Measurements from ENCODE around the gene STX8.

STX8 gene

DNA sequence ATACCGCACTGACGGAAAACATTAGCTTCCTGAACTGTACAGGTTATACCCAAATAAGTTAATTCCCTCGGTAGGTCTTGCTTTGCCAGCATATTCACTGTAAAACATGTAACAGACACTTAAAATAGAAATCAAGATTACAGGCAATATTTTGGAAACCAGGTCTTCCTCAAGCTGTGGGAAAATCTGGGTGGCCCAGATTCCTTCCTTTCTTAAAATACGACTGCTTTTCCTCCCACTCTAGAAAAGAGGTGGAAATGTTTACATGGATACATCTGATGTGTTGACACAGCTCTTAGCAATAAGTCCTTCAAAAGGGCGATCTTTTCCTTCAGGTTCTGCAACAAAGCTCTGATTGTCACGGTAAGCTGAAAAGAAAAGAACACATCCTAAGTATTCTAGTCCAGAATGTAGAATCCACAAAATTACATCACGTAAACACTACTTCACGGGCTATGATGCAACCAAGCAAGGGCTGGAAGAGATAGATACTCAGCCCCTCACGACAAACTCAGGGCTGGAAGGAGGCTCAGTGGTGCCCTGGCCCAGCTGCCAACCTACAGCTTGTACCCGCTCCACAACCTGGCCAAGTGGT is 18.4 kb downstream of the STX8 start:
- no peak for DNase-seq (ENCODE audit: low read depth in 2 of 2)

DNA sequence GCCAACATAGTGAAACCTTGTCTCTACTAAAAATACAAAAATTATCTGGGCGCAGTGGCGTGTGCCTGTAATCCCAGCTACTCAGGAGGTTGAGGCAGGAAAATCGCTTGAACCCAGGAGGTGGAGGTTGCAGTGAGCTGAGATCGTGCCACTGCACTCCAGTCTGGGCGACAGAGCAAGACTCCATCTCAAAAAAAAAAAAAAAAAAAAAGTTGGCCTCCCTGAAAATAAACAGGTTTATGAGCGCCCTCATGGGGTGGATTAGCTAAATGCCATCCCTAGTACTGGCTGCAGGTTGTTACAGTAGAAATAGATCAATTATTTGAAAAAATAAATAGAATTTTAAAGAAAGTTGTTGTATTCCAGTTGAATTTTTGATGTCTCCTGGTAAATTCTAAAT is 20.9 kb downstream of the STX8 start:
- DNase-seq (ENCODE audit: low read depth in 2 of 2) = peak; percentile 29 to 54

DNA sequence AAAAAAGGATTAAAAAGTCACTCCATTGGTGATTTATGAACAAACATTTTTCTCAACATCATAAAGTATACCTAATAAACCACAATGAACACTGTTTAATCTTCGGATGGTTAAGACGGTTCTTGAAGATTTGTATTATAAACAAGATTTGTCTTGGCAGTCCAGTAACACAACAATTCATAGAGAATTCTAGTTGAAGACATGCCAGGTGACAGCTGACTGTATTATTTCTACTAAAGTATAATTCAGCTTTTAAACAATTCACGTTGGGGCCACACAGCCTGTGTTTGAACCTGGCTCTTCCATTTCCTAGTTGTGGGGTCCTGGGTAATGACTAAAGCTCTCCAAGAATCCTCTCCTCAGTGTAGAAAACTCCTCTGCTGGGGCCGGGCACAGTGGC is 22.0 kb downstream of the STX8 start:
- no peak for DNase-seq (ENCODE audit: low read depth in 2 of 2)

DNA sequence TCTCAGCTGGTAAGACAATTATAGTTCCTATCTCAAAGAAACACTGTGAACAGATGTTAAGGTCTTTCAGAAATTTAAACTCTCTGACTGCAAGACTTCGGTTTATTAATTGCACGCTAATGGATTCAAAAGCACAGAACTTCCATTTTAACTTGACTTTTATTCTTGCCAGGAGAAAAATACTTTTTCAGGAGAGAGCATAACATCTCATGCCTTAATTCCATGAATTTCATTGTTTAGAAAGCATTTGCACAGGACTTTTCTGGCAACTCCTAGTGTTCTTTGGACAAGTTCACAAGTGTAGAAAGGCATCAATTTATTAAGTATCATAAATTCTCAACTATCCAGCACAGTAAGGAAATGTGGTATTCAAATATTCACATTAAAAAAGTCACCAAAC is 22.4 kb downstream of the STX8 start:
- no peak for DNase-seq (ENCODE audit: low read depth in 2 of 2)

DNA sequence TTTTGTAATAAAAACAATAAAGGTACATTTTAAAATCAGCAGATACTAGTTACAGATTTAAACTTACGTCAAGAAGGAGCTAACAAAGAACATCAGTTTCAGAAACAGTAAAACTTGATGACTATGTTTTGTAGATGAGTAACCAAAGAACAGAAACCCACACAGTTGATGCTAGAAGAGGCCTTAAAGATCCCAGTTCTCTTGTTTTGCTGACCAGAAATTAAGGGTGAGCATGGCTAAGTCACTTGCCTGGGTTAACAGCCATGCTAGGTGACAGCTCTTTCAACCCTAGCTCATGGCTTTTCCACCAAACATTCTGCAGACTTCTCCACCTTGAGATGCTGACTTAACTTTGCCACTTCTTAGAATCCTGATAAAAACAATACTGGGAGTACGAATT is 26.4 kb downstream of the STX8 start:
- no peak for DNase-seq (ENCODE audit: low read depth in 2 of 2)

DNA sequence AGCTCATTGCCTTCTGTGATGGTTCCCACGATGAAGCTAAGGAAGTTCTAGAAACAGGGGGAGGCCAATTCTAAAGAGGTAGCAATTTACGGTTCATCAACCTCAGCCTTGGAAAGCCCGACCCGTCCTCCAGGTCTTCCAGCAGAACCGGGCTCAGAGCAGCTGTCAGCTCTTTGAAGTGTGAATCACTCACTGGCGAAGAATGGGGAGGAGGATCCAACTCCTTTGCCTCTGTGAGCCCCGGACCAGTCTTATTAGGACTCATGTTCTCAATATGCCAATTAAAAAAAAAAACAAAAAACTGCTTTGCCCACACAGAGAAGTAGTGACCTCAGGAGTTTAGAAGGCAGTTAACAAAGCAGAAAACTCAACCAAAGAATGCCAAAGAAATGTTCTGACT is 31.4 kb downstream of the STX8 start:
- no peak for DNase-seq (ENCODE audit: low read depth in 2 of 2)

DNA sequence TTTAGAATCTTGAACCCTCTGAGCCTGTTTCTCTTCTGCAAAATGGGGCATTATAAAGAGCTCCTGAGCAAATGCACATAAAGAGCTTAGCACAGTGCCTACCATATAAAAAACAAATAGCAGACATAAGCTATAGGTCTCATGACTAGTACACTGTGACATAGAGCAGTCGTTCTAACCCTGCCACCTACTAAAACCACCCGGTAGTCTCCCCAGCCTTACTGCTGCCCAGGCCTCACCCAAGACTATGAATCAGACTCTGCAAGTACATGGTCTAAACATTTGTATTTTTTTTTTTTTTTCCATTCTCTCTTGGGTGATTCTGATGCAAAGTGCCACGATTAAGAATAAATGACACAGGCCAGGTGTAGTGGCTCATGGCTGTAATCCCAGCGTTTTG is 33.9 kb downstream of the STX8 start:
- DNase-seq (ENCODE audit: low read depth in 2 of 2) = no peak

DNA sequence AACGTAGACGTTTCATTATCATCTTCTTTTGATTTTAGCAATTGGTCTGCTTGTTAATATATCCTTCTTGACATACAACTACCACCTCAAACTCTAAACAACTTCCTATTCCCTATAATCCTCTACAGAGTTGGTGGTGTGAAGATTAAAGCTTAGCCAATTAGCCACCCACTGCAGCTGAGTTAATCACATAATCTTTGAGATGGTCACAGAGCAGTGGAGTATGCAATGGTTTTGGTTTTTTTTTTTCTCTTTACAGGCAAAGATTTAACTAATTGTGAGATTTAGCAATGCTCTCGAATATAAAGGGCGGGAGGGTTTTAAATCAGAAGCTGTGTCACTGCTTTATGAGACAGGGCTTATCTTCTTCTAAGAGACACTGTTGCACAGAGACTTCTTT is 37.0 kb downstream of the STX8 start:
- DNase-seq (ENCODE audit: low read depth in 2 of 2) = no peak

DNA sequence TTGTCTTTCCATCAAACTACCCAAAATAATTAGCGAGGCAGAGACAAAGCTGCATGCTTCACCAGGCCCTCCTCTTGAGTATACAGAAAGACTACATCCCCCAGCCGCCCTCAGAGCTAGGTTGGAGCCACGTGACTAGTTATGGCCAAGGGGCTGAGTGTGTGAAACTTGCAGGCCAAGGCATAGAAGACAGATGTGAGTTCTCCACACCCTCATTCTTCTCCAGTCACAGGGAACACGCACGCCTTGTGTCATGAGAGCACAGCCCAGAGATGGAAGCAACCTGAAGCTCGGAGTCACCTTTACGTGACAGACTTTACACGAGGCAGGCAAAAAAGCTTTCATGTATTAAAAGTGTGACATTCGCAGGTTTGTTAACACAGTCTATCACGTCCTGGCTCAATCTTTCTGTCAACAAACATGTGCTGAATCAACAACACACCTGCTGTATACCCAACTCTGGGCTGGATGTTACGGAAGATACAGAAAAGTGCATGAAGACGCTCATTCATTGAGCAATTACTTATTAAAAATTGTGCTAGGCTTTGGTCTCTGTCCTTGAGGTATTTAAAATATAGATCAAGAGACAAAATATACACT is 38.3 kb downstream of the STX8 start:
- no peak for DNase-seq (ENCODE audit: low read depth in 2 of 2)

DNA sequence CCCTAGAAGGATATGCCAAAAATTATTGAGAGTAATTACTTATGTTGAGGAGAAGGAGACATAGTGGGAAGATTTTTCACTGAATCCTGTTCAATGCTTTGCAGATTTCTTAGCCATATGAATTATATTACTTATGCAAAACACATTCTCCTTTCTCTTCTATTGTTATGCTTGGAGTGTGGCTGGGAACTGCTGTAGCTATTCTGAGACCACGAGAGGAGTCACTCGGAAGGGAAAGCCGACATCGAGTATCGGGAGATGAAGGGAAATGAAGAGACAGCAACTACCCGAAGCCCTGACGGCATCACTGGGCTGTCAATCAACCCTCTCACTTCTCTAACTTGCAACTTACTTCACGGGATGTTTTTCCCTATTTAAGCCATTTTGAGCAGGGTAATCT is 39.6 kb downstream of the STX8 start:
- DNase-seq (ENCODE audit: low read depth in 2 of 2) = no peak

DNA sequence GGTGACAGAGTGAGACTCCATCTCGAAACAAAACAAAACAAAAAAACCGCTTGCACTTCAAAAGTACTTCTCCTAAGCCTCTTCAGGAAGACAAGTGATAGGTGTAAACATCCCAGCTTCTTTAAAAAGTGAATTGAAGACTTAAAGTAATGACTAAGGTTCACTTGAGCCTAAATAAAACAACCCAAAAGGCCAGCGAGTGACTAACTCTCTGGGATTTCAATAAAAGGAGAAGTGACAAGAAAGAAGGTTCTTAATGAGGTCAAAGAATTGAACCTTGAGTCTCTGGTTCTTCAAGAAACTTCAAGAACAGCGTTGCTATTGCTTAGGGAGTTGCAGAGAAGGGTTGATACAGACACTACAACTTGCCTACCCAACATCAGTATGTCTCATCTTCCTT is 42.2 kb downstream of the STX8 start:
- no peak for DNase-seq (ENCODE audit: low read depth in 2 of 2)

DNA sequence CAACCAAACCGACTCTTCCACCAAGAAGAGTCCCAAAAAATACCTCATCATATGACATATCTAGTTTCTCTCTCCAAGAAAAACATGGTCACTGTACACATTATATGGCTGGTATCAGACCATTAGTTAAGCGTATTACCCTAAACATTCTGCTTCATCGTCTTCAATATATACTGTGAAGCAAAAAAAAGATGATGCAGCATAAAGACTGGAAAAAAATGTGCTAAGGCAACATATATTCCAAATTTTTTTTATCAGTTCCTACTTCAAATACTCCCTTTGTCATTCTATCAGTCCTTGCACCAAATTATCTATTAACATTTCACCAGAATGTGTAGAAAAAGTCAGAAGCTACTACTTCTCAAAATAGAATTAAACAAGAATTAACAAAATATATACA is 42.9 kb downstream of the STX8 start:
- DNase-seq (ENCODE audit: low read depth in 2 of 2) = no peak

DNA sequence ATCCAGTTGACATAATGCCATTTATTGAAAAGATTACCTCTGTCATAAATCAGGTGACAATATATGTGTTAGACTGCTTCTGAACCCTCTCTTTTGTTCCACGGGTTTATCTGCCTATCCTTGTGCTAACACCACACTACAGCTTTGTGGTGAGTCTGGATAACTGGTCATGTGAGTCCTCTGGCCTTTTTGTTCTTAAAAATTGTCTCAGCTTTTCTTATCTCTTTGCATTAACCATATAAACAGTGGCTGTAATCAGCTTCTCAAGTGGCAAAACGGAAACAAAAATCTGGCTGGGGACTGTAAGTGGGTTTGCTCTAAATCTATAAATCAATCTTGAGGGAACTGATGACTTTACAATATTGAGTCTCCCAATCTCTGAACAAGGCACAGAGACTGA is 44.6 kb downstream of the STX8 start:
- DNase-seq (ENCODE audit: low read depth in 2 of 2) = no peak

DNA sequence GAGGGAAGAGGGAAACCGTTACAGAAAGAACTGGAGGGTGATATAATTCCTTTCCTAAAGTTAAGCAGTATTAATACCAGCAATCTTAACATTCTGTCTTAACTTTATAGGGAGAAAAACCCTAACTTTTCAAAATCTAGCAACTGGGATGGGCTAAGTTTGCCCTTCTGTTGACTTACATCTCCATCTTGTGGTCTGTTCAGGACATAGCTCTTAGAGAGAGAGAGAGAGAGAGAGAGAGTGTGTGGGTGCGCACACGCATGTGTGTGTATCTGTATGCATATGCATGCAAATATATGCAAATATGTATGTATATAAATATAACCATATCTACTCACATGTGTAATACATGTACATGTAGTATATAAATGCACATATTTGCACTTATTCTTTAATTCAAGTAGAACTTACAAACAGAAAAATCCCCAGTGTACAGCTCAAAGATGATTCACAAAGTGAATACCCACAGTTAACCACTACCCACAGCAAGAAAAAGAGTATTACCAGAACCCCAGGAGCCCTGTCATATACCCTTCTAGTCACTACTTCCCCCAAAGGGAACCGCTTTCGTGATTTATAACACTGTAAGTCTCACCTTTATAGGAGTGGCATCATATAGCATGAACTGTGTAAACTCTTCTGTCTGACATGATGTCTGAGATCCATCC is 46.5 kb downstream of the STX8 start:
- no peak for DNase-seq (ENCODE audit: low read depth in 2 of 2)

DNA sequence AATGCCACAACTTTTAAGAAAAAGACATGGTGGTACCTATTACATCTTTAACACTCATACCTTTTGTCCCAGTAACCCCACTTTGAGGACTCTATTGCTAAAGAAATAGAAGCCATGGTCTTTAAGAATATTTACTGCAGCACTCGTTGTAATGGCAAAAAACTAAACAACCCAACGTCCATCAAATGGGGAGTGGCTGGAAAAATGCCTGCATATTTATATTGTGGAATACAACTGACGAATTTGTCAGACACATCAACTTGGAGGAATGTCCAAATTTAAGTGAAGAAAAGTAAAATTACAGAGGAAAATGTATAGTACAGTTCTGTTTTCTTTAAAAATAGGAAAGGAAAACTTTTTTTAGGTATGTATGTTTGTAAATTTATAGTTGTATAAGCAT is 47.8 kb downstream of the STX8 start:
- DNase-seq (ENCODE audit: low read depth in 2 of 2) = no peak

DNA sequence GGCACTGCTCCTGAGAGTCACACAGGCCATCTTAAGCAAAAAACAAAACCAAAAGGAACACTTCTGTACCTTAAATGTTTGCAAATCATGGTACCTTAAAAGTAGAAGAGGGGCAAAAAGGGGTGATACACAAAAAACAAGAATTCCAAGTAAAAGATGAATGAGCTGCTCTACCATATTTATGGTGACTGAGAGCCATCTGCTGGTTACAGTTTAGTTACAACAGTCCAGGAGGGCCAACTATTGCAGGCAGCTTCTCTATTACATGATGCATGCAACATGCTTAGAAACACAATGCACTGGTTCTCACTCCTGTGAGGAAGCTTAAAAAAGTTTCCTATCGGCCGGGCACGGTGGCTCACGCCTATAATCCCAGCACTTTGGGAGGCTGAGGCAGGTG is 53.5 kb downstream of the STX8 start:
- no peak for DNase-seq (ENCODE audit: low read depth in 2 of 2)

DNA sequence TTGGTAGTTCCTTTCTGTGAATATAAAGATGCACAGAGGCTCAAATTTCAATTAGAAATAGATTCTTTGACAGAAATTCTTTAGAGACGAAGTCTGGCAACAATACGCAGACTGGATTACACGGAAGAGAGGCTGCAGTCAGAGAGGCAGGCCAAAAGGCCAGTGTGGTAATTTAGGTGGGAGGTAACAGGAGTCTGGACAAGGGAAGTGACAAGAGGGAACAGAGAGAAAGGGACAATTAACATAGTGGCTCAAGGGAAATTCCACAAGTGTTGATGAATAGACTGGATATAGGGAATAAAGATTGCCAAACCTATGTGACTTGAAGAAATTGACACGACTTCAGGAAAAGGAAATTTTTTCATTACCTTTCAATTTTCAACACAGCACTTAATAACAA is 54.6 kb downstream of the STX8 start:
- DNase-seq (ENCODE audit: low read depth in 2 of 2) = no peak

DNA sequence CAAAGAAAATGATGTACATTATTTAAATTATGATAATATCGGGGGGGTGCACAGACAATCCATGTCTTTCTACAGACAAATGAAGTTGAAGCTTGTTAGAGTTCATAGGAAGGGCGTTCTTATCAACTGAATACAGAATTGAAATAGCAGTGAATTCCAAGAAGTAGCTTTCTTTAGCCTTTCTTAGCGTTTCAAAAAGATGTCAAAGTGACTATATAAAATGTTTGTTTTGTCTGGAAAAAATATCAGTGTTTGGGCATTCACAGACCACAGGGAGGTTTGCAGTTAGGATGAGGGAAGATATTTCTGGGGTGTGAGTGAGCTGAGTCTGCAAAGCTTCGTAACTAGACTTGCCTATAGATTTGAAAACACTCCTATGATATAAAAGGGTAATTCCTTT is 55.0 kb downstream of the STX8 start:
- DNase-seq (ENCODE audit: low read depth in 2 of 2) = no peak

DNA sequence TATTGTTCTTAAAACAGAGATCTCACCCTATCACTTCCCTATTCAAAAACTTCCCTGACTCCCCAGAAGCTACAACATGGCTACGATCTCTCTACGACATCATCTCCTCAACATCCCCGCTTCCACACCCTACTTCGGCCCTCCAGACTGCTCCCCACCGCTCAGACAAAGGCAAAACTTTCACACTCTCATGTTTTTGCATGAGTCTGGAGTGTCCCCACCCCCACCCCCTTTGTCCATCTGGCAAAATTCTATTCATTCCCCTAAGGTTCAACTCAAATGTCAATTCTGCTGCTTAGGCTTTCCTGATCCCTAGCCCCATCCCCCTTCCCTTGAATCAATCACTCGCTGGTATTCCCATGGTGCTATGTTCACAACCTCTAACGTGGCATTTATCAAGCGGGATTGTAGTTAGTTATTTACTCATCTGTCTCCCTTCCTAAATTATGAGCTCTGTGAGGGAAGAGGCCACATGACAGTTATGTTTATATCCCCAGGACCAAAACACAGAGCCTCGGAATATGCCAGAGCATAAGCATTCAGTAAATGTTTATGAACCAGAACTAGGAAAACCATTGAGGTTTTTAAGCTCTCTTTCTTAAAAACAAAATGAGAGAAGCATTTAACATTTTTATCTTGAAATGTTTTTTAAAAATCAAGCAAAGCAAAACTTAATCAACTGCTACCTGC is 55.9 kb downstream of the STX8 start:
- DNase-seq (ENCODE audit: low read depth in 2 of 2) = no peak

DNA sequence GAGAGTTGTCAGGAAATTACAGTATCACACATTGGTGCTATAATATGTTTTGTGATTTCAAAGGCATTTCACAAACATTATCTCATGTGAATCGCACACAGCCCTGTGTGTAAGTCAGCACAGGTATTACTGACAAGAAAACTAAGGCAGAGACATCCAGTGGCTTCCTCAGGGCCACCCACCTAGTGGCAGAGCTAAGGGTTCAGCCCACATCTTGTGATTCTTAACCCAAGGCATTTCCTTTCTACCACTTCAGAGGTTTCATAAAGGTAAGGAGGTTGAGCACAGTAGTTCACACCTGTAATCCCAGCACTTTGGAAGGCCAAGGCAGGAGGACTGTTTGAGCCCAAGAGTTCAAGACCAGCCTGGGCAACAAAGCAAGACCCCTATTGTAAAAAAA is 58.2 kb downstream of the STX8 start:
- no peak for DNase-seq (ENCODE audit: low read depth in 2 of 2)

DNA sequence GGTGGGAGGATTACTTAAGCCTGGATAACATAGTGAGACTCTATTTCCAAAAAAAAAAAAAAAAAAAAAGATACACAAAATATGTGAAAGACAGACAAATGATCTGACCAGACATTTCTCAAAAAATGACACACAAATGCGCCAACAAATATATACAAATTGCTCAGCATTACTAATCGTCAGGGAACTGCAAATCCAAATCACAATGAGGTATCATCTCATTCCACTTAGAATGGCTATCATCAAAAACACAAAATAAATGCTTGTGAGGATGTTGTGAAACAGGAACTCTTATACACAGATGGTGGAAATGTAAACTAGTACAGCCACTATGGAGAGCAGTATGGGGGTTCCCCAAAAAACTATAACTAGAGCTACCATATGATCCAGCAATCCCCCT is 62.4 kb downstream of the STX8 start:
- DNase-seq (ENCODE audit: low read depth in 2 of 2) = no peak

DNA sequence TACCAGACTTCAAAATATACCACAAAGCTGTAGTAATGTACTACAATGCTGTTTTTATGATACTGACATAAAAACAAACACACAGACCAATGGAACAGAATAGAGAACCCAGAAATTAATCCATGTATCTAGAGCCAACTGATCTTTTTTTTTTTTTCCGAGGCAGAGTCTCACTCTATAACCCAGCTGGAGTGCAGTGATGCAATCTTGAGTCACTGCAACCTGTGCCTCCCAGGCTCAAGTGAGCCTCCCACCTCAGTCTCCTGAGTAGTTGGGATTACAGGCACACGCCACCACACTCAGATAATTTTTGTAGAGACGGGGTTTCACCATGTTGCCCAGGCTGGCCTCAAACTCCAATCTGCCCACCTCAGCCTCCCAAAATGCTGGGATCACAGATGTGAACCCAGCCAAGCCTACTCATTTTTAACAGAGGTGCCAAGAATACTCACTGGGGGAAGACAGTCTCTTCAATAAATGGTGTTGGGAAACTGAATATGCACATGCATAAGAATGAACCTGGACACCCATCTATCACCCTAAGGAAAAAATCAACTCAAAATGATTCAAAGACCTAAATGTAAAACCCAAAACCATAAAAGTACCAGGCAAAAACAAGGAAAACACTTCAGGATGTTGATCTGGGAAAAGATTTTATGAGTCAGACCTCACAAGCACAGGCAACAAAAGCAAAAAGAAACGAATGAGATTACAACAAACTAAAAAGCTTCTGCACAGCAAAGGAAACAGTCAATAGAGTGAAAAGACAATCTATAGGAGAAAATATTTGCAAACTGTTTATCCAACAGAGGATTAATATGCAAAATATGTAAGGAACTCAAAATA is 63.1 kb downstream of the STX8 start:
- no peak for DNase-seq (ENCODE audit: low read depth in 2 of 2)

Measured in stimulated activated CD4-positive, alpha-beta T cell treated with anti-CD3 and anti-CD28 coated beads, Interleukin-15, amount 100 ng/mL, for 48 hours (primary cell).